Measurements from ENCODE around the gene TBX19.

TBX19 gene

GRCh38 chr1:168281603-168282325 is 1.1 kb downstream of the TBX19 start:
- no peak for DNase-seq (ENCODE audit: low read depth)

- no peak for DNase-seq (ENCODE audit: low read depth)
Observed at GRCh38 chr1:168285521-168285790, 4.8 kb downstream of the TBX19 start.

GRCh38 chr1:168285971-168286927 is 5.6 kb downstream of the TBX19 start:
- DNase-seq (ENCODE audit: low read depth): no peak

- DNase-seq (ENCODE audit: low read depth): no peak
Observed at GRCh38 chr1:168287237-168287664, 6.6 kb downstream of the TBX19 start.

- DNase-seq (ENCODE audit: low read depth): no peak
Observed at GRCh38 chr1:168288311-168289052, 7.8 kb downstream of the TBX19 start.

GRCh38 chr1:168291222-168291837 is 10.7 kb downstream of the TBX19 start:
- DNase-seq (ENCODE audit: low read depth): no peak

- DNase-seq (ENCODE audit: low read depth): no peak
Observed at GRCh38 chr1:168293356-168293755, 12.7 kb downstream of the TBX19 start.

GRCh38 chr1:168295411-168296114 is 14.9 kb downstream of the TBX19 start:
- DNase-seq (ENCODE audit: low read depth): no peak

- DNase-seq (ENCODE audit: low read depth): no peak
Observed at GRCh38 chr1:168297019-168297730, 16.5 kb downstream of the TBX19 start.

- DNase-seq (ENCODE audit: low read depth): no peak
Observed at GRCh38 chr1:168298446-168298845, 17.8 kb downstream of the TBX19 start.

- DNase-seq (ENCODE audit: low read depth): no peak
Observed at GRCh38 chr1:168300626-168301025, 19.9 kb downstream of the TBX19 start.

GRCh38 chr1:168301664-168302320 is 21.1 kb downstream of the TBX19 start:
- no peak for DNase-seq (ENCODE audit: low read depth)

GRCh38 chr1:168303716-168304540 is 23.3 kb downstream of the TBX19 start:
- DNase-seq (ENCODE audit: low read depth): no peak

GRCh38 chr1:168304865-168305264 is 24.2 kb downstream of the TBX19 start:
- no peak for DNase-seq (ENCODE audit: low read depth)

- no peak for DNase-seq (ENCODE audit: low read depth)
Observed at GRCh38 chr1:168312718-168313604, 32.3 kb downstream of the TBX19 start.

- no peak for DNase-seq (ENCODE audit: low read depth)
Observed at GRCh38 chr1:168316142-168316541, 35.5 kb downstream of the TBX19 start.

- no peak for DNase-seq (ENCODE audit: low read depth)
Observed at GRCh38 chr1:168317309-168317708, 36.6 kb downstream of the TBX19 start.

- DNase-seq (ENCODE audit: low read depth): no peak
Observed at GRCh38 chr1:168319691-168320090, 39.0 kb downstream of the TBX19 start.

All from T-helper 22 cell (primary cell).